Endometrial microvascular endothelial cells (primary cell): ENCODE results near the gene CA10. TPM values are rescaled to one million over a fixed set of nuclear protein-coding genes. Genes with fewer than 3 reads are reported as not detected.

Experiments
- in situ Hi-C: cut with HindIII; loops from 2 replicates; pipeline ENCODE4 v1.10.0; 2017; ENCODE audit warnings: low sequenced_read_pairs, low pct_unique_long_range_greater_than_20kb; ENCODE audit errors: inconsistent ontology term
- total RNA-seq: library from RNA; depleted of rRNA; stranded (reverse); fragments of >200 nt; gene quantifications from one replicate; pipeline ENCODE4 v1.2.3, GENCODE V29; 2015; ENCODE audit errors: inconsistent ontology term

CA10 gene
- total RNA-seq, 1 donor from 2014 or later, result not detected

GRCh38 chr17:51805765-51806164 lies 352.7 kb downstream of the CA10 start:
- in situ Hi-C loops, result no loop called here

DNA sequence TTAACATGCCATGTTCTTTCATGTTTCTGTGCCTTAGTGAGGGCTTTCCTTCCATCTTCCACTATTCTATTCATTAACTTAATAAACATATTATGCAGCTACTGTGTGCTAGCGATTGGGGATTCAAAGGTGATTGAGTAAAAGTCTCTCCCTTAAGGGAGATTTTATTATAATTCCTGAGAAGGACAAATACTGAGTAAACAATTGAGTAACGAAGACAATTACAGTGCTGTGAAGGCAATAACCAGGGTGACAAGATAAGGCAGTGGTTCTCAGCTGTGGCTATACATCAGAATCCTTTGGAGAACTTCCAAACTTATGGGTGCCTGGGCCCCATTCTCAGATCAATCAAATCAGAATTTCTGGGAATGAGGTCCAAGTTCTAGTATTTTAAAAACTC lies 353.3 kb downstream of the CA10 start:
- in situ Hi-C loops, result no loop called here

GRCh38 chr17:51803161-51803560 lies 355.4 kb downstream of the CA10 start:
- in situ Hi-C loops, result no loop called here

GRCh38 chr17:51802544-51802943 lies 356.0 kb downstream of the CA10 start:
- in situ Hi-C loops, result no loop called here

GRCh38 chr17:51801626-51802025 lies 356.9 kb downstream of the CA10 start:
- in situ Hi-C loops, result no loop called here

GRCh38 chr17:51799981-51800380 lies 358.5 kb downstream of the CA10 start:
- in situ Hi-C loops, result no loop called here

GRCh38 chr17:51799240-51799639 lies 359.3 kb downstream of the CA10 start:
- in situ Hi-C loops, result no loop called here

GRCh38 chr17:51797150-51797549 lies 361.4 kb downstream of the CA10 start:
- in situ Hi-C loops, result no loop called here

GRCh38 chr17:51796026-51796425 lies 362.5 kb downstream of the CA10 start:
- in situ Hi-C loops, result no loop called here

- in situ Hi-C loops, result no loop called here
Measured at GRCh38 chr17:51795401-51795800, 363.1 kb downstream of the CA10 start.

DNA sequence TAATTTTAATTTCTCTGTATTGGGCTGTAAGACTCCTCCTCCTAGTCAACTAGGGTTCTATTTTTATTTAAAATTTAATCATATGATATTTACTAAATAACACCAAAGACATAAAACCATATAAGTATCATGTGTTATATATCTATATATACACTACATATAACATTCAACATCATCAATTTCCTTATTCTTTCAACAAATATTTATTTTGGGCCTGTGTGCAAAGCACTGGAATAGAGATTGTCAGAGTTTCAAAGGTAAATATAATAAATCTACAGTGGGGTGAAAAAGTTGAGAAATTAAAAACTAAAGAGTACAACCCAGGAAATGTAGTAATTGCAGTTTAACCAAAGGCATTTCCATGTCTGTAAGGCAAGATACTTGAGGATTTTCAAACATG lies 364.0 kb downstream of the CA10 start:
- in situ Hi-C loops, result no loop called here

GRCh38 chr17:51793686-51794085 lies 364.8 kb downstream of the CA10 start:
- in situ Hi-C loops, result no loop called here

DNA sequence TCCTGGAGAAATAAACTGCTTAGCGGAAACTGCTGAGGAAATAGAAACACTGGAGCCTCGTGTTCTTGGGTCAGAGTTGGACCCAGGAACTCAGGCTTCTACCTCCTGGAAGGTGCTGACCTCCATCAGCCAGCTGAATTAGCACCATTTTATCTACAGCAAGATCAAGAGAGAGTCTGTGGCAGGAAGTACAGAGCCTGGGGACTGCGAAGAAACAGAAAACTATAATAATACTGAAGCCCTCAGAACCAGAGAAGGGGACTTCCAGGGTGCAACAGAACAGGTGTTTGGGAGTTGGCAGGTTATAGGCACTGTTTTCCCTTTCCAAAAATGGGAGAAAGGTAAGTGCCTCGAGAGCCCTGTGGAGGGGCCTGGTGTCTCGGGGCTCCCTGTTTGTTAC lies 379.7 kb downstream of the CA10 start:
- in situ Hi-C loops, result no loop called here

DNA sequence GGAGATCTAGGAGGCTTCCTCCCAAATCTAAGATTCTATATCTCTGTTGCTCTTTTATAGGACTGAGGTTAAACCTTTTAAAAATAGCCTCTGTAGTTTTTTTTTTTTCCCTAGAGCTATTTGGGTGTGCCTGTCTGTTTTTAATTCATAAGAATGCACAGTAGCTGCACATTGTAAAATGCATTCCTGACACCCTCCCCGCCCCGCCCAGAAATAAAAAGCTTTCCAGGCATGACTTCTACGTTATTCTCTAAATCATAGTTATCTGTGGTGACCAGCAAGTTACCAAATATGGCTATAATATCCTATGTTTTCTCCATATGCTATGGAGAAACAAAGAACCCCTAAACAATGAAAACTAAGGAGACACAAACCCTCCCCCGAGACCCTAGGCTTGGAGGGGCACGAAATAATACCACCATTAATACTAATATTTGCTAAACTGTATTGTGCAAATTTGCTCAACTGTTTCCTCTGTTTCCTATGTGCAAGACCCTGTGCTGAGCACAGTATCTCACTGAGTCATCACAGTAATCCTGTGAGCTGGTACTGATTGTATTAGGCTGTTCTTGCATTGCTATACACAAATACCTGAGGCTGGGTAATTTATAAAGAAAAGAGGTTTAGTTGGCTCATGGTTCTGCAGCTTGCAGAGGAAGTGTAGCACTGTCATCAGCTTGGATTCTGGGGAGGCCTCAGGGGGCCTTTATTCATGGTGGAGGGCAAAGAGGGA lies 388.3 kb downstream of the CA10 start:
- in situ Hi-C loops, result no loop called here

DNA sequence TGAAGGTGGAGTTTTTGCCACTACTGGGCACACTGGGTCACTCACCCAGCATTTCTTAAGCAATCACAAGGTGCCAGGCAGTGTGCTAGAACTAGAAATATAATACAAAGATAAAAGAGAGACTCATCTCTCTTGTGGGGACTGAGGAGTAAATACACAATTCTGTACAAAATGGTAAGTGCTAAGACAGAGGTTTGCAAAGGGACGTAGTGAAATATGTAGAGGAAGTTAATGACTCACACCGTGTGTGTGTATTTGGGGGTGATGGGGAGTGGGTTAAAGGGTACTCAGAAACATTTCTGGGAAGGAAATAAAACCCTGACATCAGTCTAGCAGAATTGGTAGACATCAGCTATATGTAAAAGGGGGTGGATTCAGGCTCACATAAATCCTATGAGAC lies 389.3 kb downstream of the CA10 start:
- in situ Hi-C loops, result no loop called here

- in situ Hi-C loops, result no loop called here
Measured at GRCh38 chr17:51768706-51769105, 389.8 kb downstream of the CA10 start.

DNA sequence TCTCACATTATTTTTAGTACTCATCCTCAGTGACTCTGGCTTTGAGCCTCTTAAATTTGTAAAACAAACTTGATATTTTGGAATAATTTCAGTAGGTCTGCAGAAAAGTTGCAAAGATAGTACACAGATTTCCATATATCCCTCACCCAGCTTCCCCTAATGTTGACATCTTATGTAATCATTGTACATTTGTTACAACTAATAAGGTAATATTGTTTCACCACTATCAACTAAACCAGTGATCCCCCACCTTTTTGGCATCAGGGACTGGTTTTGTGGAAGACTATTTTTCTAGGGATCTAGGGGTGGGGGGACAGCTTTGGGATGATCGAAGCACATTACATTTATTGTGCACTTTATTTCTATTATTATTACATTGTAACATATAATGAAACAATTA lies 391.2 kb downstream of the CA10 start:
- in situ Hi-C loops, result no loop called here

DNA sequence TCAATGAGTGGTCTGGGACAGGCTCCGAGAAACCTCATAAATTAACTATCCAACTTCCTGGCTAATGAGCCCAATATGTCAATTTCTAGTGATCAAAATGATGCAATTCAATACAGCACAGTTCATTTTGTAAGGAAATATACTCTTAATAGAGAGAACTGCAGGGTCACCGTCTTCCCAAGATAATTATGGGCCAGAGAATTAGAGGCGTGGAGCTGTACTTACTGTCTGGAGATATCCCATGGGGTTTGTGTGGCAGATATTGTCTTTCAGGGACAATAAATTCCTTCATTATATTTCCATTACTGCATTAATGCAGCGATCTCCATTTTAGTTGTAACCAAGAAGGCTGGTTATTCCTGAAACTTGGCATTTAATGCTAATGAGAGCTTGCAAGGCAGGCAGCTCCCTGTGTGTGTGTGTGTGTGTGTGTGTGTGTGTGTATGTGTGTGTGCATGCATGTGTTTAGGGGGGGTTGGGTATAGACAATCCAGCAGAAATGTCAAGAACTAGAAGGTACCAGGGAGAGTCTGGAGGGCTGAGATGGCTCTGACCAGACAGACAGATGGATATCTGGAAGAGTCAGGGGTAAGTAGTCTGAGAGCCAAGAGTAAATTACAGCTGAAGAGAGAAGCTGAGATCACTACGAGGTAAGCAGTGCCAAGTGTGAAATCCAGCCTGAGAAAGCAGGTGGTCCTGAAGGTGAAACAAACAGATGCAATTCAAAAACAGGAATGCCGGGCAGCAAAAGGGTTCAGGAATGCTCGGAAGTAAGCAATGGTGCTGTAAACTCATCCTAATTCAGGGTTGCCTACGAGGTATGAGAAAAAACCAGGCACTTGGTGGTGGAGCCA lies 393.0 kb downstream of the CA10 start:
- in situ Hi-C loops, result no loop called here

DNA sequence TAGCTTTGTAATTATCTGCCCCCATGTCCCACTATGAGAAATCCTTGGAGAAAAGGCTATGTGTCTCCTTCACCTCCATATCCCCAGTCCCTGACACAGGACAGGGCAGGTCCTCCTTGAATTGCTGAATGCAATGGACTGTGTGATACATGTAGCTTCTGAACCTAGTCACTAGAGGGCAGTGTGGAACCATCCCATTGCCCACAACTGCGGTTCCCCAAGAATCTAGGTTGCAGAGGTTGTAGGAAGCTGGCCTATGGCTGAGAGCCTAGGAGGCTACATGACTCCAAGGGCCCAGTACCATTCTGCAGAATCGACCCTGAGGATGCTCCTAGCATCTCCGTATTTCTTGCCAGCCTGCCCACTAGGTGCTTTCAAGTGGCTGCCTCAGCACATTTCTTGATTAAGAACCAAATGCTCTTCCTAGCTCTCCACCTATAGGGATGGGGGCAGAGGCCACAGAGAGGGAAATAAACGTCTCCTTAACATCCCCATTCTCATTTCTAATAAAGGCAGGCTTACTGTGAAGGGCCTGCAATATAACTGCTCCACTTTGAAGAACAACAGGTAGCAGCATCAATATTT lies 394.0 kb downstream of the CA10 start:
- in situ Hi-C loops, result no loop called here

GRCh38 chr17:51763058-51763457 lies 395.5 kb downstream of the CA10 start:
- in situ Hi-C loops, result no loop called here
